NCI-H1048 (cell line): Measurements from ENCODE around the gene KRTAP7-1.

Experiments
- DNase-seq: peaks from one replicate; lab custom pipeline; 2025; lab: John Stamatoyannopoulos, UW

The KRTAP7-1 gene, protein sequence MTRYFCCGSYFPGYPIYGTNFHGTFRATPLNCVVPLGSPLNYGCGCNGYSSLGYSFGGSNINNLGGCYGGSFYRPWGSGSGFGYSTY

DNA sequence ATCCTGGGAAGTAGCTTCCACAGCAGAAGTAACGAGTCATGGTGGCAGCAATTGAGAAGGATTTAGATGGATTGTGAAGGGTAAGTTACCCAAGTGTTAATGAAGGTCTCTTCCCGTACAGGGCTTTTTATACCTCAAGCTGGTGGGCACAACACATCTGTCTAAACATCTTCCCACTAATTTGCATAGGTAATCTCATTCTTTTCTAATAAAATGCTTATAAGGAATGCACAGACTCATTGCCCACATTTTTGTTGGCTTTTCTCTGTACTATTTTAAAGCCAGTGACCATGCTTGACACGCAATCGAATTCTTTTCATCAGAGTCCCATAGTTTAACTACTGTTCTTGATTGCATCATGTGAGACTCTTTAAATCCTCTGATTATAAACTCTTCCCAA is at the start of gene KRTAP7-1:
TSS of gene KRTAP7-1 (minus strand) at position 101 of the 400 bp plus-strand sequence. CDS start at position 40, 61 bp downstream.
- DNase-seq = no peak

GRCh38 chr21:30874526-30874925 is 45.0 kb upstream of the KRTAP7-1 start:
- no peak for DNase-seq

GRCh38 chr21:30847627-30848500 is 18.3 kb upstream of the KRTAP7-1 start:
- no peak for DNase-seq

DNA sequence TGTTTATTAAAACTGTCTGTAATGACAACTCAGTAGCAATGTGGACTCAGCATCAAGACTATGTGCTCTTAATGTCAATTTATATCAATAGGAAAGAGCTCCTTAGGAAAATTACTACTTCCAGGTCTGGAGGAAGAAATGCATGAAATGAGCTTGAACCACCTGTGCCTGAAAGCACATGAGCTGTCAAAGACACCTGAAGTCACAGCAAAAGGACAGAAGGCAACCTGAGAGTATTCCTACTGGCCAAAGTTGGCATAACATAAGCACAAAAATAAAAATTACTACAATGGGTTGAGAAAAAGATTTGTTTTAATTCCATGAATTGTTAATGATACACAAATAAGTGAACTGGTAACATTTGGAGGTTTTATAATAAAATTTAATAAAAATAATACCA is 13.4 kb upstream of the KRTAP7-1 start:
- DNase-seq = no peak

DNA sequence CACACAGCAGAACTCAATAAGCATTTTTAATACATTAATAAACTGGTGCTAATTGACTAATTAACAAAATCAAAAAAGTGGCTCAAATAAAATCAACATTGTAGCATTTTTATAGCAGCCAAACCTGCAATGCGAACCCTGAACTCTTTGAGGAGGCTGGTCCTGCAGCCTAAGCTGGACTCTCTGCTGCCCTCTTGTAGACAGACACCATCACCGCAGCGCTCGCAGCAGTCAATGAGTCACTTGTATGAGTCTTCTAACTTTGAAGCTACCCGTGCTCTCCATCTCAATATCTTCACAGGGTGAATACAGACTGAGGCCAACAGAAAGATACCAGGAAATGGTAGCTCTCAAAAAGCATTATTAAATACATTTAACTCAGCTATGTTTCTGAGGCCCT is 9.7 kb upstream of the KRTAP7-1 start:
- DNase-seq = no peak

- DNase-seq = no peak
These were observed 9.0 kb upstream of the KRTAP7-1 start for GRCh38 chr21:30838536-30838935.

DNA sequence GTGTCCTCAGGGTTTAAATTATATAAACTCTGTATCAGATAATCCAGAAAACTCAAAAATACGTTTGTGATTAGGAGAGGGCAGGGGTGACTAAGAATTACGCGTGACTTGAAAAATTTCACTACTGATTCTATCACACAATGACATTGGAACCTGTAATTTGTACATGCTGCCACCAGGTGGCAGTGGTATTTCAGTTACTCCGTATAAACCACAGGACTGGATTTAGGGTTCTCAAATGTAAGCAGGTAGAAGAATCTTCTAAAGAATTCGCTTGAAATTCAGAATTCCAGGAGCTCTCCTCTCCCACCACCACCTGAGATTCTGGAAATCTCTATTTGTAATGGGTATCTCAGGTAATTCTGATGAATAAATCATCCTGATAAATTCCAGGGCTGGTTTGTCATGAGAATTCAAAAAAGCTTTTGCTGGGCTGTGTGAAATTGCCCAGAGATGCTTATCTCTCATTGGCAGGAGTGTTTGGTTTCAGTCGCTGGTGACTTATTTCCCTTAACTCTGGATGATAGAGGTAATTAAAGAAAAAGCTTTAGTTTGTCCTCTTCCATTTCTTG is 1.7 kb upstream of the KRTAP7-1 start:
- DNase-seq = no peak

- DNase-seq = no peak
These were observed 10.5 kb downstream of the KRTAP7-1 start for GRCh38 chr21:30818837-30819610.

GRCh38 chr21:30813174-30813573 is 16.4 kb downstream of the KRTAP7-1 start, which contains the start of gene KRTAP8-1:
KRTAP8-1 (minus strand) TSS chr21:30813274; CDS start chr21:30813220, 54 bp downstream.
- DNase-seq = no peak

DNA sequence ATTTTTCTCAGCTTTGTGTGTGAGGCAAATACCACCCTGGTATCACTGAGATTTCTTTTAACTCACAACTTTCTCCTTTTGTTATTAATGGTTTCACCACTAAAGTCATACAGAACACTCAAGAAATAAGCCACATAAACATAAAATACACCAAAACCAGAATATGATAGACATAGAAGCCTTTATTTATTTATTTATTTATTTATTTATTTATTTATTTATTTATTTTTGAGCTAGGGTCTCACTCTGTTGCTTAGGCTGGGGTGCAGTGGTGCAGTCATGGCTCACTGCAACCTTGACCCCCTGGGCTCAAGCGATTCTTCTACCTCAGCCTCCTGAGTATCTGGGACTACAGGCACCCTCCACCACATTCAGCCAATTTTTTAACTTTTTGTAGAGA is 29.0 kb downstream of the KRTAP7-1 start:
- no peak for DNase-seq

GRCh38 chr21:30793581-30794314 is 35.8 kb downstream of the KRTAP7-1 start:
- DNase-seq = no peak

DNA sequence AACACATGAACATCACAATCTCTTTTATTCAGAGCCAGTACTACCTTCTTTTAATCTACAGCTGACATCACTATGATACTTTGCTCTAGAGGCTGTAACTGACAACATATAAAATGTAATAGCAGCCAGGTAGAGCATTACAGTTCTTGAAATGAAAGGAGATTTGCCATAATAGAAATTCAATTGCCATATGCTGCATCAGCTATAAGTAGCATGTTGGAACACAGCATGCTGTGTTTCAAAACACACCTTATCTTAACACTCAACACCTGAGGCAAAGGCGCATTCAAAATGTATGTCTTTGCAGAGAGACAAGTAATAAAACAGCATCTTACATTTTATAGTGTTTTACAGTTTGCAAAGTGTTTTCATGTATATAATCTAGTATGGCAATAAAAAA is 50.3 kb downstream of the KRTAP7-1 start:
- no peak for DNase-seq
